Activated CD8-positive, alpha-beta T cell treated with anti-CD3 and anti-CD28 coated beads for 36 hours (primary cell): Measurements from ENCODE around the gene FUT7. TPM values are rescaled to one million over a fixed set of nuclear protein-coding genes. Genes with fewer than 3 reads are reported as not detected.

Experiments used
- ATAC-seq: fragments of 200-7000 bp; cut with Tn5 transposase; one replicate; pipeline ENCODE4 v1.10.0; 2021; ENCODE audit warnings: mild to moderate bottlenecking, moderate library complexity
- CTCF ChIA-PET: fragments of 350-600 bp; sonication (Branson Sonifier 250); formaldehyde crosslinking; loops from one replicate; lab custom pipeline; 2021; ENCODE audit warnings: antibody characterized with exemption; lab: Charles Lee
- POLR2A ChIA-PET: fragments of 350-600 bp; sonication (Branson Sonifier 250); formaldehyde crosslinking; loops from one replicate; lab custom pipeline; 2021; ENCODE audit warnings: antibody characterized with exemption; lab: Charles Lee
- DNase-seq: peaks from one replicate; pipeline ENCODE4 v3.0.0-alpha.2; 2020
- H3K27ac Mint-ChIP-seq: one replicate; pipeline ENCODE4 v1.8.0; 2021; ENCODE audit warnings: mild to moderate bottlenecking, mixed read lengths
- H3K27me3 Mint-ChIP-seq: one replicate; pipeline ENCODE4 v1.8.0; 2021; ENCODE audit warnings: mixed read lengths
- H3K36me3 Mint-ChIP-seq: one replicate; pipeline ENCODE4 v1.8.0; 2021; ENCODE audit warnings: low read depth, mixed read lengths
- H3K4me1 Mint-ChIP-seq: one replicate; pipeline ENCODE4 v1.8.0; 2021; ENCODE audit warnings: low read depth, mixed read lengths
- H3K4me3 Mint-ChIP-seq: one replicate; pipeline ENCODE4 v1.8.0; 2021; ENCODE audit warnings: mild to moderate bottlenecking, moderate library complexity, mixed read lengths
- H3K9me3 Mint-ChIP-seq: one replicate; pipeline ENCODE4 v1.8.0; 2021; ENCODE audit warnings: mixed read lengths
- intact Hi-C: fragments of 100-400 bp; cut with micrococcal nuclease; formaldehyde crosslinking; loops from one replicate; pipeline ENCODE4 v1.10.0; 2022
- total RNA-seq, 2 experiments: library from RNA; stranded (reverse); gene quantifications; one replicate each; pipeline ENCODE4 v1.2.3, GENCODE V29; 2021
- TF ChIP-seq, protein P1 (sequence below): fragments of 200-600 bp; IDR thresholded peaks from one replicate; pipeline ENCODE4 v1.8.0; 2022; ENCODE audit warnings: antibody characterized with exemption, mild to moderate bottlenecking

FUT7 gene
- total RNA-seq, 2 experiments from 2014 or later: 0.09 TPM; not detected in 1

DNA sequence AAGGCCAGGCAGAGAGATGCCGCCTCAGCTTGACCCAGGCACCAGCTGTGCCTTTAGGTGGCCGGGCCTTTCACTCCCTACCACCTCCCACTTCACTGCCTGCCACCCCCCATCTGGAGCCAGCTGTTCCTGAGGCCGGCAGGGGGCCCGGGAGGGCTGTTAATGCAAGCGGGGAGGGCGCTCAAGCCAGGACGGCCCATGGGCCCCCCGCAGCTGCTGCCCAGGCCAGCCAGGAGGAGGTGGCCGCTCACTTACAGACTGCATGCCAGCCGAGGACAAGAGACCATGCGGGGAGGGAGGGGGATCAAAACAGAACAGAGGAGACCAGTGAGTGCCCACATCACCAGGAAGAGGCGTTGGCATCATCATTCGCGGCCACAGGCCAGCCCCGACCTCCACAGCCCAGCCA, 8.3 kb downstream of the FUT7 start:
- Mint-ChIP-seq H3K9me3 (no peaks in the 10 kb centered on the region), H3K27ac (no peak overlapping the region), H3K27me3 (no peaks in the 10 kb centered on the region), H3K4me1 (peaks cover 7% of the 10 kb centered on the region), H3K4me3 (no peak overlapping the region), H3K36me3 (no peaks in the 10 kb centered on the region)
- intact Hi-C loops: no loop called here
- DNase-seq (no peak), ATAC-seq (no peak)
- CTCF ChIA-PET: interaction anchor here (4.3 kb wide), 1 partner anchor 12 kb away, joined by 42 read pairs; no protein-coding TSS in a partner anchor
- POLR2A ChIA-PET: no interaction called here
- TF ChIP-seq, protein P1, sequence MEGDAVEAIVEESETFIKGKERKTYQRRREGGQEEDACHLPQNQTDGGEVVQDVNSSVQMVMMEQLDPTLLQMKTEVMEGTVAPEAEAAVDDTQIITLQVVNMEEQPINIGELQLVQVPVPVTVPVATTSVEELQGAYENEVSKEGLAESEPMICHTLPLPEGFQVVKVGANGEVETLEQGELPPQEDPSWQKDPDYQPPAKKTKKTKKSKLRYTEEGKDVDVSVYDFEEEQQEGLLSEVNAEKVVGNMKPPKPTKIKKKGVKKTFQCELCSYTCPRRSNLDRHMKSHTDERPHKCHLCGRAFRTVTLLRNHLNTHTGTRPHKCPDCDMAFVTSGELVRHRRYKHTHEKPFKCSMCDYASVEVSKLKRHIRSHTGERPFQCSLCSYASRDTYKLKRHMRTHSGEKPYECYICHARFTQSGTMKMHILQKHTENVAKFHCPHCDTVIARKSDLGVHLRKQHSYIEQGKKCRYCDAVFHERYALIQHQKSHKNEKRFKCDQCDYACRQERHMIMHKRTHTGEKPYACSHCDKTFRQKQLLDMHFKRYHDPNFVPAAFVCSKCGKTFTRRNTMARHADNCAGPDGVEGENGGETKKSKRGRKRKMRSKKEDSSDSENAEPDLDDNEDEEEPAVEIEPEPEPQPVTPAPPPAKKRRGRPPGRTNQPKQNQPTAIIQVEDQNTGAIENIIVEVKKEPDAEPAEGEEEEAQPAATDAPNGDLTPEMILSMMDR: no peak

DNA sequence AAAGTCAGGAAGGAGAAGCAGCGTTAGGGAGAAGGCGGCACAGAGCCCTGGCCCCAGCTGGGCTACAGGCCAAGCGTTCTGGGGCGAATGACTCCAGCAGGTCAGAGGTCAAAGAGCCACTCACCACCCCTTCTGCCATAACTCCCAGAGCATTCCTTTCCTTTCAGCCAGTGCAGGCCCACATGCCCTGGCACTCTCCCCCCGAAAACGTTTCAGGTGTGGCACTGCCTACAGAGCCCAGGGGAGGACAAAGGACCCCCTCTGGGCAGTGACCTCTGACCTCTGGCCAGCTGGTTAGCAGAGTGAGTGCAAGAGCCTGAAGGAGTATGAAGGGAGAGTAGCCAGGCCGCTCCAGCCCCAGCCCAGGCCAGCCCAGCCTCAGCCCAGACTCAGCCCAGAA, 8.7 kb downstream of the FUT7 start:
- intact Hi-C loops: no loop called here
- no peaks in the 10 kb centered on the region for H3K9me3 Mint-ChIP-seq
- no peaks in the 10 kb centered on the region for H3K27me3 Mint-ChIP-seq
- H3K36me3 Mint-ChIP-seq: no peaks in the 10 kb centered on the region
- ChIA-PET CTCF (interaction anchor here (1.2 to 2.4 kb wide), 2 partner anchors 11 to 75 kb away, joined by 5 to 17 read pairs; no protein-coding TSS in a partner anchor), POLR2A (no interaction called here)
- ATAC-seq: no peak
- H3K4me1 Mint-ChIP-seq: peaks cover 7% of the 10 kb centered on the region
- DNase-seq: no peak
- TF ChIP-seq, protein P1: no peak
- H3K27ac Mint-ChIP-seq: no peak overlapping the region
- H3K4me3 Mint-ChIP-seq: no peak overlapping the region

DNA sequence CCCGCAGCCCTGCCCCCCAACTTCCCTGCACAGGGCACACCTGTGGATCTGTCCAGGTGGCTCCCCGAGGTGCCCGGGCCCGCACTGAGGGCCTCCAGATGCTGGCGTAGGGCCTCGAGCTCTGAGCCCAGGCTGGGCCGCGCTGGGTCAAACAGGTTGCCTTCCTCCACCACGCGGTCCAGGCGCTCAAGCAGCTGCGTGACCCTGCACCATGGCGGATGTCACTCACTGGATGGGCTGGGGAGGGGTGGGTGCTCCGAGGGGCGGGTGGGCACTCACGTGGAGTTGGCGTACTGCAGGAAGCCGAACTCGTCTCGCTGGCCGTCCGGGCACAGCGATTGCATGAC, 9.3 kb downstream of the FUT7 start:
- intact Hi-C loops: no loop called here
- TF ChIP-seq, protein P1: no peak
- H3K27ac Mint-ChIP-seq: no peak overlapping the region
- H3K27me3 Mint-ChIP-seq: no peaks in the 10 kb centered on the region
- H3K9me3 Mint-ChIP-seq: no peaks in the 10 kb centered on the region
- POLR2A ChIA-PET: no interaction called here
- DNase-seq: no peak
- H3K4me3 Mint-ChIP-seq: no peak overlapping the region
- peaks cover 7% of the 10 kb centered on the region for H3K4me1 Mint-ChIP-seq
- CTCF ChIA-PET: interaction anchor here (1.2 to 2.4 kb wide), 2 partner anchors 12 to 75 kb away, joined by 5 to 17 read pairs; no protein-coding TSS in a partner anchor
- H3K36me3 Mint-ChIP-seq: no peaks in the 10 kb centered on the region
- ATAC-seq: no peak

DNA sequence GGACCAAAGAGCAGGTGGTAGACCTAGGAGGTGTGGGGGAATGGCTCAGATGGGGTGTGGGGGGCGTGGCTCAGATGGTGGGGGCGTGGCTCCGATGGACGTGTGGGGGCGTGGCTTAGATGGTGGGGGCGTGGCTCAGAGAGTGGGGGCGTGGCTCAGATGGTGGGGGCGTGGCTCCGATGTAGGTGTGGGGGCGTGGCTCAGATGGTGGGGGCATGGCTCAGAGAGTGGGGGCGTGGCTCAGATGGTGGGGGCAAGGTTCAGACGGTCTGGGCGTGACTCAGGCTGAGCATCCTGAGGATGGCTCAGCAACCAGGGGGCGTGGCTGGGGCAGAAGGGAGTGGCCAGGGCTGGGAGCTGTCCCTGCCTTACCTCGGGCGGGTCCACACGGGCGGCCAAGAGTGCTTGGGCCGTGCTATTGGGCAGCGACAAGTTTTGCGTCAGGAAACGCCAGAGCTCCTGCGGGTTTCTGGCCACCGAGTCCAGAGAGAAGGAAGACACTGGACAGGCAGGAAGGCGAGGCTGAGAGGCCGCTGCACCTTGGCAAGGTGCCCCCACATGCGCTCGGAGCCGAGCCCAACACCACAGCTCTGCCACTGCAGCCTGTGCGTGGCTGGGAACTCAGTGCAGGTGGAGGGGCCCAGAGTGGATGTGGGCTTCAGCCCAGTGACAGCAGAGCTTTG, 9.8 kb downstream of the FUT7 start:
- no peak overlapping the region for H3K27ac Mint-ChIP-seq
- TF ChIP-seq, protein P1: no peak
- H3K27me3 Mint-ChIP-seq: no peaks in the 10 kb centered on the region
- CTCF ChIA-PET: interaction anchor here (1.2 to 2.4 kb wide), 2 partner anchors 12 to 74 kb away, joined by 5 to 17 read pairs; no protein-coding TSS in a partner anchor
- H3K36me3 Mint-ChIP-seq: no peaks in the 10 kb centered on the region
- H3K4me3 Mint-ChIP-seq: no peak overlapping the region
- DNase-seq (peak; percentile 91), ATAC-seq (peak; percentile 95)
- POLR2A ChIA-PET: no interaction called here
- intact Hi-C loops: no loop called here
- H3K9me3 Mint-ChIP-seq: no peaks in the 10 kb centered on the region
- H3K4me1 Mint-ChIP-seq: peaks cover 4% of the 10 kb centered on the region

DNA sequence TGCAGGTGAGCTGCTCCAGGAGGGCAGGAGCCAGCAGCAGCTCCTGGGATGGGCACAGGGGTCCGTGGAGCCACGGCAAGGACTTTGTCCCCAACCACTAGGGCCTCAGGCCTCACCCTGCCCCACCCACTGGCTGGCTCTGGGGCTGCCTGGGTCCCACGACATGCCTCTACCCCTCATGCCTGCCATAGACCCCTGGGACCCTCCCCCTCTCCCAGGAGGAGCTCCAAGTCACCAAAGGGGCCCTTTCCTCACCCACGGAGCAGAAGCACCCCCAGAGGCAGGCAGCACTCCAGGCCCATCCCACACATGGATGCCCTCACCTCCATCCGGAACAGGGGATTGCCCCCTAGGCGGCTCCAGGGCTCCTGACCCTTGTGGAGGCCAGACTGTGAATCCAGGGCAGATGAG, 10.3 kb downstream of the FUT7 start:
- no peaks in the 10 kb centered on the region for H3K36me3 Mint-ChIP-seq

More for the DNA sequence above, 10.3 kb downstream of the FUT7 start:
- no peak overlapping the region for H3K27ac Mint-ChIP-seq
- no peak for ATAC-seq
- H3K27me3 Mint-ChIP-seq: no peaks in the 10 kb centered on the region
- ChIA-PET POLR2A (no interaction called here), CTCF (interaction anchor here (1.1 to 2.4 kb wide), 2 partner anchors 8 to 13 kb away, joined by 3 to 17 read pairs; no protein-coding TSS in a partner anchor)
- no peaks in the 10 kb centered on the region for H3K9me3 Mint-ChIP-seq
- TF ChIP-seq, protein P1: no peak
- intact Hi-C loops: no loop called here
- DNase-seq: no peak
- H3K4me1 Mint-ChIP-seq: peaks cover 1% of the 10 kb centered on the region
- no peak overlapping the region for H3K4me3 Mint-ChIP-seq
